DMS53 treated with DMSO at 0.1 percent for 48 hours (cell line): Measurements from ENCODE around the gene SH3GL2.

ENCODE experiments used
- DNase-seq: peaks from one replicate; lab custom pipeline; 2025; ENCODE audit not compliant: unreplicated experiment; lab: John Stamatoyannopoulos, UW

SH3GL2 gene

GRCh38 chr9:17578911-17579793 is at the start of gene SH3GL2:
Gene SH3GL2, plus strand, starts transcription at chr9:17579066.
- DNase-seq: peak; percentile 65

GRCh38 chr9:17531642-17532254 is 47.1 kb upstream of the SH3GL2 start:
- no peak for DNase-seq

GRCh38 chr9:17532461-17532860 is 46.4 kb upstream of the SH3GL2 start:
- DNase-seq: no peak

- DNase-seq: no peak
Measured at GRCh38 chr9:17535176-17535575, 43.7 kb upstream of the SH3GL2 start.

- no peak for DNase-seq
Measured at GRCh38 chr9:17536027-17536426, 42.8 kb upstream of the SH3GL2 start.

- DNase-seq: no peak
Measured at GRCh38 chr9:17551023-17551422, 27.8 kb upstream of the SH3GL2 start.

- no peak for DNase-seq
Measured at GRCh38 chr9:17555362-17556054, 23.4 kb upstream of the SH3GL2 start.

- DNase-seq: no peak
Measured at GRCh38 chr9:17556255-17556654, 22.6 kb upstream of the SH3GL2 start.

GRCh38 chr9:17556935-17557334 is 21.9 kb upstream of the SH3GL2 start:
- DNase-seq: no peak

GRCh38 chr9:17571825-17572224 is 7.0 kb upstream of the SH3GL2 start:
- no peak for DNase-seq

- DNase-seq: no peak
Measured at GRCh38 chr9:17574342-17574741, 4.5 kb upstream of the SH3GL2 start.

- no peak for DNase-seq
Measured at GRCh38 chr9:17578577-17578910, 322 bp upstream of the SH3GL2 start.

GRCh38 chr9:17580119-17580518 is 1.3 kb downstream of the SH3GL2 start:
- DNase-seq: no peak

- no peak for DNase-seq
Measured at GRCh38 chr9:17587113-17587512, 8.2 kb downstream of the SH3GL2 start.

- no peak for DNase-seq
Measured at GRCh38 chr9:17588395-17588794, 9.5 kb downstream of the SH3GL2 start.

- DNase-seq: no peak
Measured at GRCh38 chr9:17588941-17589340, 10.1 kb downstream of the SH3GL2 start.

GRCh38 chr9:17589771-17590170 is 10.9 kb downstream of the SH3GL2 start:
- DNase-seq: no peak

GRCh38 chr9:17594961-17595360 is 16.1 kb downstream of the SH3GL2 start:
- DNase-seq: no peak

- DNase-seq: no peak
Measured at GRCh38 chr9:17597977-17598376, 19.1 kb downstream of the SH3GL2 start.

GRCh38 chr9:17600962-17601593 is 22.2 kb downstream of the SH3GL2 start:
- DNase-seq: no peak

GRCh38 chr9:17604556-17604955 is 25.7 kb downstream of the SH3GL2 start:
- DNase-seq: no peak
